ENCODE results near the gene DKK1. TPM values are rescaled to one million over a fixed set of nuclear protein-coding genes. Genes with fewer than 3 reads are reported as not detected.

The DKK1 gene
- total RNA-seq, 1 donor from 2014 or later: 3.1 TPM

DNA sequence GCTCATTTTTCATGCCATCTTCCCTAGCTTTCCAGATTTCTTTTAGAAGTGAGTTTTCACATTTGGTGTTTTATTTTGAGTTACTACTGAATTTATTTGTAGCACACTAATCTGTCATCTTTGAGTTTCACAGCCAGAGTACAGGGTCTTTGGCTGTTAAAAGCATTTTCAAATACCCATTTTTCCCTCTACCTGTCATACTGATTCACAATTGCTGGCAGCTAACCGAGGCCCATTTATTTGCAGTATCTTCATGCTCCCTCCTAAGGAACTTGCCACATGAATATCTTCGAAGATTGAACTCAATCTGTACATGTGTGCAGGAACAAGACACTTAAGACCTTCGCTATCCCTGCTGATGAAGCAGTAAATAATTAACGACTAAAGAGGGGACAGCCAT lies 44.8 kb upstream of the DKK1 start:
- Mint-ChIP-seq H3K27ac (ENCODE audit: unreplicated experiment) (no peak overlapping the region), H3K36me3 (ENCODE audit: unreplicated experiment) (no peaks in the 10 kb centered on the region), H3K4me3 (ENCODE audit: unreplicated experiment) (no peak overlapping the region), H3K4me1 (ENCODE audit: low read depth, unreplicated experiment) (peaks cover 12% of the 10 kb centered on the region), H3K9me3 (ENCODE audit: unreplicated experiment) (no peaks in the 10 kb centered on the region), H3K27me3 (ENCODE audit: unreplicated experiment) (no peaks in the 10 kb centered on the region)
- no peak for TF ChIP-seq CTCF (IDR thresholded peaks at IDR 0.05; ENCODE audit: partially characterized antibody, unreplicated experiment)
- DNase-seq: no peak

DNA sequence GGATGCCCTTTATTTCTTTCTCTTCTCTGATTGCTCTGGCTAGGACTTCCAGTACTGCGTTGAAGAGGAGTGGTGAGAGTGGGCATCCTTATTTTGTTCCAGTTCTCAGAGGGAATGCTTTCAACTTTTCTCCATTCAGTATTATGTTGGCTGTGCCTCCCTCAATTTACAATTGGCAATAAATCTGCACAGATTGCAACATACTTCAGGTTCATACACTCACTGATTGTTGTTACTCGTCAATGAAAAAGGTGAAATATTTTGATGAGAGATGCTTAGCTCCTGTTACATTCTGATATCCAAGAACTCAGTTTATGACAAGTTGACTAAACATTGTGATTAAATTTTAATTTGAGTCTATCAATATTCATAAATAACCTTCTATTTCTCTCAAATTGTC lies 37.9 kb upstream of the DKK1 start:
- Mint-ChIP-seq H3K4me1 (ENCODE audit: low read depth, unreplicated experiment) (no peaks in the 10 kb centered on the region), H3K4me3 (ENCODE audit: unreplicated experiment) (no peak overlapping the region), H3K9me3 (ENCODE audit: unreplicated experiment) (peaks cover 6% of the 10 kb centered on the region), H3K36me3 (ENCODE audit: unreplicated experiment) (peaks cover 6% of the 10 kb centered on the region), H3K27me3 (ENCODE audit: unreplicated experiment) (no peaks in the 10 kb centered on the region), H3K27ac (ENCODE audit: unreplicated experiment) (no peak overlapping the region)
- no peak for DNase-seq
- no peak for TF ChIP-seq CTCF (IDR thresholded peaks at IDR 0.05; ENCODE audit: partially characterized antibody, unreplicated experiment)

DNA sequence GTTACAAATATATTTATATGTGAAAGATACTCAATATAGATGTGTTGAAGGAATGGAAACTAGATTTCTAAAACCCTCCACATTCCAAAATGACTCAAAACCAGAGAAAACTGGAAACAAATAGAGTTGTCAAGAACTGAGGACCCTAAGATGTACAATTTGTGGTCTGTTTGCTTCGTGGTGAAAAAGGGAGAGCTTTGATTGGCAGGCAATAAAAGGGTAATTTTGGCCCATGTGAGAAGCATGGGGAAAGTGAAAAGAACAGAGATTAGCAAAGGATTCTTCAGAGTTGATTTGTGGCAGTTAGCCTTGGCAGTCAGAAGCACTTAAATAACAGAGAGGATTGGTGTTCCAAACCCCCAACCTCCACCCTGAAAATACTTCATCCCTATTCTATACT lies 37.1 kb upstream of the DKK1 start:
- Mint-ChIP-seq H3K4me3 (ENCODE audit: unreplicated experiment) (no peak overlapping the region), H3K36me3 (ENCODE audit: unreplicated experiment) (peaks cover 6% of the 10 kb centered on the region), H3K9me3 (ENCODE audit: unreplicated experiment) (peaks cover 6% of the 10 kb centered on the region), H3K27me3 (ENCODE audit: unreplicated experiment) (no peaks in the 10 kb centered on the region), H3K4me1 (ENCODE audit: low read depth, unreplicated experiment) (no peaks in the 10 kb centered on the region), H3K27ac (ENCODE audit: unreplicated experiment) (no peak overlapping the region)
- TF ChIP-seq CTCF (IDR thresholded peaks at IDR 0.05; ENCODE audit: partially characterized antibody, unreplicated experiment): no peak
- no peak for DNase-seq

GRCh38 chr10:52279546-52279945 lies 34.5 kb upstream of the DKK1 start:
- no peak for DNase-seq
- Mint-ChIP-seq H3K27me3 (ENCODE audit: unreplicated experiment) (no peaks in the 10 kb centered on the region), H3K4me1 (ENCODE audit: low read depth, unreplicated experiment) (no peaks in the 10 kb centered on the region), H3K27ac (ENCODE audit: unreplicated experiment) (no peak overlapping the region), H3K4me3 (ENCODE audit: unreplicated experiment) (no peak overlapping the region), H3K36me3 (ENCODE audit: unreplicated experiment) (peaks cover 6% of the 10 kb centered on the region), H3K9me3 (ENCODE audit: unreplicated experiment) (peaks cover 6% of the 10 kb centered on the region)
- no peak for TF ChIP-seq CTCF (IDR thresholded peaks at IDR 0.05; ENCODE audit: partially characterized antibody, unreplicated experiment)

DNA sequence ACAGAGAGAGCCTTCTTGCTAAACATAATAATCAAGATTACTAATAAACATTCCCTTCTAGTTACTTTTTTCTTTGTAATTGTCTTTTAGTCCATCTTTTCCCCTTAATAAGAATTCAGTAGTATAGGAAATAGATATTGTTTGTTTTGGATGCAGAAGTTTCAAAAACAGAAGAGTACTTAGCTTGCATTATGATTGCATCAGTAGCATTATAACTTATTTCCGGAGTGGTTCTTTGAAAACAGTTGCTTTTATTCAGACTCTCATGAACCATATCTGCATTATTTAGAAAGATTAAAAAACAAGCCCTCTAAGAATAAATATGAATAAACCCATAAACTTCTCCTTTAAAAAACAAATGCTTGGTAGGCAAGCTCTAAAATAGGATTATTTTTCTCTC lies 34.0 kb upstream of the DKK1 start:
- H3K27me3 Mint-ChIP-seq (ENCODE audit: unreplicated experiment): no peaks in the 10 kb centered on the region
- no peak for DNase-seq
- H3K4me3 Mint-ChIP-seq (ENCODE audit: unreplicated experiment): no peak overlapping the region
- H3K9me3 Mint-ChIP-seq (ENCODE audit: unreplicated experiment): peaks cover 4% of the 10 kb centered on the region
- H3K27ac Mint-ChIP-seq (ENCODE audit: unreplicated experiment): no peak overlapping the region
- TF ChIP-seq CTCF (IDR thresholded peaks at IDR 0.05; ENCODE audit: partially characterized antibody, unreplicated experiment): no peak
- H3K36me3 Mint-ChIP-seq (ENCODE audit: unreplicated experiment): peaks cover 6% of the 10 kb centered on the region
- no peaks in the 10 kb centered on the region for H3K4me1 Mint-ChIP-seq (ENCODE audit: low read depth, unreplicated experiment)
